Activated T-cell treated with anti-CD3 and anti-CD28 coated beads for 48 hours (primary cell): Measurements from ENCODE around the gene UHMK1.
A peak's percentile ranks its signal among the peaks of the same experiment; 100 is the strongest.

Experiments used
- DNase-seq: peaks from one replicate; pipeline ENCODE4 v3.0.0-alpha.2; 2020; ENCODE audit warnings: low read depth

The UHMK1 gene

GRCh38 chr1:162530307-162530987 is 32.8 kb downstream of the UHMK1 start:
- DNase-seq, result no peak

GRCh38 chr1:162530988-162531319 is 33.3 kb downstream of the UHMK1 start:
- no peak for DNase-seq

GRCh38 chr1:162535501-162535900 is 37.9 kb downstream of the UHMK1 start:
- no peak for DNase-seq

- no peak for DNase-seq
Observed at GRCh38 chr1:162536511-162536910, 38.9 kb downstream of the UHMK1 start.

- DNase-seq, result no peak
Observed at GRCh38 chr1:162537216-162537615, 39.6 kb downstream of the UHMK1 start.

- no peak for DNase-seq
Observed at GRCh38 chr1:162538815-162539431, 41.3 kb downstream of the UHMK1 start.

GRCh38 chr1:162541619-162542141 is 44.1 kb downstream of the UHMK1 start:
- no peak for DNase-seq

GRCh38 chr1:162543228-162543627 is 45.6 kb downstream of the UHMK1 start:
- no peak for DNase-seq

GRCh38 chr1:162548170-162548569 is 50.6 kb downstream of the UHMK1 start:
- DNase-seq, result no peak

GRCh38 chr1:162549001-162549400 is 51.4 kb downstream of the UHMK1 start:
- no peak for DNase-seq

- DNase-seq, result no peak
Observed at GRCh38 chr1:162550925-162551324, 53.3 kb downstream of the UHMK1 start.

- DNase-seq, result no peak
Observed at GRCh38 chr1:162551969-162552683, 54.5 kb downstream of the UHMK1 start.

- DNase-seq, result no peak
Observed at GRCh38 chr1:162552684-162553252, 55.1 kb downstream of the UHMK1 start.

GRCh38 chr1:162554258-162554657 is 56.6 kb downstream of the UHMK1 start:
- no peak for DNase-seq

GRCh38 chr1:162557536-162557935 is 59.9 kb downstream of the UHMK1 start:
- no peak for DNase-seq

- DNase-seq, result no peak
Observed at GRCh38 chr1:162560303-162561036, 62.9 kb downstream of the UHMK1 start.

- DNase-seq, result peak; percentile 99
Observed at GRCh38 chr1:162561037-162561615, 63.5 kb downstream of the UHMK1 start.

GRCh38 chr1:162561616-162562469 is 64.2 kb downstream of the UHMK1 start, which contains the start of gene UAP1:
Gene UAP1 (plus strand): TSS chr1:162561722. CDS start chr1:162566069, 4,347 bp downstream.
- no peak for DNase-seq

- no peak for DNase-seq
Observed at GRCh38 chr1:162562470-162562828, 64.8 kb downstream of the UHMK1 start.

- DNase-seq, result no peak
Observed at GRCh38 chr1:162564762-162565218, 67.2 kb downstream of the UHMK1 start.

- DNase-seq, result no peak
Observed at GRCh38 chr1:162565460-162565859, 67.8 kb downstream of the UHMK1 start.
